Upper lobe of left lung (tissue), 6 donors: Measurements from ENCODE around the gene DCUN1D1. TPM values are rescaled to one million over a fixed set of nuclear protein-coding genes. Genes with fewer than 3 reads are reported as not detected.
A peak's percentile ranks its signal among the peaks of the same experiment; 100 is the strongest.

Experiments
- ATAC-seq, 2 donors: fragments of 200-7000 bp; cut with Tn5 transposase; one replicate each; pipeline ENCODE4 v1.9.1; 2022; ENCODE audit warnings: mild to moderate bottlenecking in 2 of 2, moderate library complexity in 2 of 2; ENCODE audit not compliant: low FRiP score in 2 of 2
- DNase-seq, 2 donors: peaks; one replicate each; pipeline ENCODE4 v3.0.0-alpha.2; 2019 to 2020
- H3K27ac ChIP-seq, 4 donors: fragments of 200-600 bp; sonication (generic); one replicate each; pipeline ENCODE4 v1.5.1; 2016 to 2019
- H3K27me3 ChIP-seq, 4 donors: fragments of 200-600 bp; sonication (generic); one replicate each; pipeline ENCODE4 v1.5.1; 2017 to 2019
- H3K36me3 ChIP-seq, 4 donors: fragments of 200-600 bp; sonication (generic); one replicate each; pipeline ENCODE4 v1.5.1; 2016 to 2019
- H3K4me1 ChIP-seq, 4 donors: fragments of 200-600 bp; sonication (generic); one replicate each; pipeline ENCODE4 v1.5.1; 2018 to 2019
- H3K4me3 ChIP-seq, 4 donors: fragments of 200-600 bp; sonication (generic); one replicate each; pipeline ENCODE4 v1.5.1; 2017 to 2019; ENCODE audit warnings: mild to moderate bottlenecking in 2 of 4, moderate library complexity in 1 of 4
- H3K9me3 ChIP-seq, 4 donors: fragments of 200-600 bp; sonication (generic); one replicate each; pipeline ENCODE4 v1.5.1; 2018 to 2019
- CTCF ChIP-seq, 6 experiments: fragments of 450-650 bp in 4 of 6; fragments of 200-600 bp in 2 of 6; sonication (generic) in 2 of 6; IDR thresholded peaks; one replicate each; pipeline ENCODE4 v1.5.1; 2016 to 2019; ENCODE audit warnings: antibody characterized with exemption in 6 of 6
- EP300 ChIP-seq, 4 donors: sonication (generic); formaldehyde crosslinking; IDR thresholded peaks; one replicate each; pipeline ENCODE4 v1.5.1; 2017; ENCODE audit warnings: antibody characterized with exemption in 4 of 4, control low read depth in 2 of 4
- POLR2A ChIP-seq, 4 donors: fragments of 450-650 bp; IDR thresholded peaks; one replicate each; pipeline ENCODE4 v1.5.1; 2016 to 2017; ENCODE audit warnings: antibody characterized with exemption in 4 of 4, mild to moderate bottlenecking in 2 of 4
- POLR2AphosphoS5 ChIP-seq, 2 donors: sonication (generic); formaldehyde crosslinking; IDR thresholded peaks; one replicate each; pipeline ENCODE4 v1.5.1; 2017; ENCODE audit warnings: antibody characterized with exemption in 2 of 2
- WGBS, 2 donors: methylation state at CpG; one replicate each; pipeline ENCODE4 v1.1.5; 2017 to 2018; 5-methylcytosine and 5-hydroxymethylcytosine counted together
- total RNA-seq, 6 donors: library from RNA; depleted of rRNA in 4 of 6; stranded (reverse); fragments of >200 nt in 4 of 6; gene quantifications; one replicate each; pipeline versions ENCODE4 v1.1.0 to v1.2.1, GENCODE V29; 2016 to 2021
- donor health status: DM: no; HTN: no; CAD: no; lungs with moderate emphysema.
- donor health status: DM: no; HTN: yes; CAD: no; lungs with severe emphysema.

Gene DCUN1D1
- total RNA-seq, 6 donors from 2014 or later, result 9.9 to 46.1 (median 27.2) TPM

- no peaks in the 10 kb centered on the region for H3K4me1 ChIP-seq
- 65 to 71% methylated on average over 5 of the region's 5 CpGs for WGBS, 2 donors
These were observed 67.9 kb downstream of the DCUN1D1 start for GRCh38 chr3:182912474-182912873.

GRCh38 chr3:182911782-182912111, 68.6 kb downstream of the DCUN1D1 start:
- no peaks in the 10 kb centered on the region for H3K27me3 ChIP-seq
- no peak for DNase-seq
- WGBS, 2 donors, result 80 to 82% methylated on average over 5 of the region's 5 CpGs
- peaks cover 0 to 27% (median 12%) of the 10 kb centered on the region in 4 donors for H3K36me3 ChIP-seq
- H3K9me3 ChIP-seq, result no peaks in the 10 kb centered on the region
- H3K27ac ChIP-seq, result no peak overlapping the region
- TF ChIP-seq POLR2AphosphoS5 (IDR thresholded peaks at IDR 0.05) (no peak), EP300 (IDR thresholded peaks at IDR 0.05) (no peak), POLR2A (IDR thresholded peaks at IDR 0.05) (no peak)
- no peaks in the 10 kb centered on the region for H3K4me1 ChIP-seq
- no peak for ATAC-seq
- H3K4me3 ChIP-seq, result no peak overlapping the region

More at GRCh38 chr3:182912474-182912873, 67.9 kb downstream of the DCUN1D1 start:
- TF ChIP-seq POLR2A (IDR thresholded peaks at IDR 0.05) (no peak), EP300 (IDR thresholded peaks at IDR 0.05) (no peak), CTCF (IDR thresholded peaks at IDR 0.05) (no peak), POLR2AphosphoS5 (IDR thresholded peaks at IDR 0.05) (no peak)
- DNase-seq (no peak), ATAC-seq (no peak)
- no peak overlapping the region for H3K27ac ChIP-seq
- no peaks in the 10 kb centered on the region for H3K9me3 ChIP-seq
- H3K27me3 ChIP-seq, result no peaks in the 10 kb centered on the region
- H3K4me3 ChIP-seq, result no peak overlapping the region
- H3K36me3 ChIP-seq, result peaks cover 0 to 24% (median 12%) of the 10 kb centered on the region in 4 donors

GRCh38 chr3:182910936-182911781, 69.2 kb downstream of the DCUN1D1 start:
- ATAC-seq, result no peak
- H3K27me3 ChIP-seq, result no peaks in the 10 kb centered on the region
- H3K27ac ChIP-seq, result no peak overlapping the region
- TF ChIP-seq CTCF (IDR thresholded peaks at IDR 0.05), result no peak
- no peak for TF ChIP-seq EP300 (IDR thresholded peaks at IDR 0.05)
- no peak for TF ChIP-seq POLR2AphosphoS5 (IDR thresholded peaks at IDR 0.05)
- TF ChIP-seq POLR2A (IDR thresholded peaks at IDR 0.05), result no peak
- WGBS, 2 donors, result 88 to 89% methylated on average over 5 of the region's 5 CpGs
- H3K4me3 ChIP-seq, result no peak overlapping the region
- no peaks in the 10 kb centered on the region for H3K9me3 ChIP-seq
- H3K4me1 ChIP-seq, result no peaks in the 10 kb centered on the region
- H3K36me3 ChIP-seq, result peaks cover 0 to 33% (median 15%) of the 10 kb centered on the region in 4 donors
- DNase-seq, result no peak

GRCh38 chr3:182909318-182910040, 70.9 kb downstream of the DCUN1D1 start:
- Histone ChIP-seq H3K9me3 (no peaks in the 10 kb centered on the region), H3K36me3 (peaks cover 0 to 34% (median 17%) of the 10 kb centered on the region in 4 donors), H3K27me3 (no peaks in the 10 kb centered on the region), H3K27ac (no peak overlapping the region), H3K4me3 (no peak overlapping the region), H3K4me1 (no peaks in the 10 kb centered on the region)
- TF ChIP-seq POLR2AphosphoS5 (IDR thresholded peaks at IDR 0.05) (no peak), CTCF (IDR thresholded peaks at IDR 0.05) (peak in 4 of 6 experiments; percentile 18 to 32 (median 24))
- DNase-seq, result no peak
- 93 to 98% methylated on average over 5 of the region's 5 CpGs for WGBS, 2 donors
- no peak for ATAC-seq

- Histone ChIP-seq H3K4me1 (no peaks in the 10 kb centered on the region), H3K36me3 (peaks cover 0 to 33% (median 11%) of the 10 kb centered on the region in 4 donors), H3K4me3 (no peak overlapping the region), H3K9me3 (no peaks in the 10 kb centered on the region), H3K27ac (no peak overlapping the region), H3K27me3 (no peaks in the 10 kb centered on the region)
- DNase-seq, result no peak
- TF ChIP-seq EP300 (IDR thresholded peaks at IDR 0.05), result no peak
- no peak for TF ChIP-seq POLR2A (IDR thresholded peaks at IDR 0.05)
- no peak for TF ChIP-seq POLR2AphosphoS5 (IDR thresholded peaks at IDR 0.05)
- no peak for TF ChIP-seq CTCF (IDR thresholded peaks at IDR 0.05)
- ATAC-seq, result no peak
- 89 to 100% methylated on average over 1 of the region's 1 CpG for WGBS, 2 donors
These were observed 71.9 kb downstream of the DCUN1D1 start for GRCh38 chr3:182908471-182908870.
